Measurements from ENCODE around the gene GRK5. TPM values are rescaled to one million over a fixed set of nuclear protein-coding genes. Genes with fewer than 3 reads are reported as not detected.

Gene GRK5
- total RNA-seq, 1 donor from 2014 or later = 26.2 TPM

DNA sequence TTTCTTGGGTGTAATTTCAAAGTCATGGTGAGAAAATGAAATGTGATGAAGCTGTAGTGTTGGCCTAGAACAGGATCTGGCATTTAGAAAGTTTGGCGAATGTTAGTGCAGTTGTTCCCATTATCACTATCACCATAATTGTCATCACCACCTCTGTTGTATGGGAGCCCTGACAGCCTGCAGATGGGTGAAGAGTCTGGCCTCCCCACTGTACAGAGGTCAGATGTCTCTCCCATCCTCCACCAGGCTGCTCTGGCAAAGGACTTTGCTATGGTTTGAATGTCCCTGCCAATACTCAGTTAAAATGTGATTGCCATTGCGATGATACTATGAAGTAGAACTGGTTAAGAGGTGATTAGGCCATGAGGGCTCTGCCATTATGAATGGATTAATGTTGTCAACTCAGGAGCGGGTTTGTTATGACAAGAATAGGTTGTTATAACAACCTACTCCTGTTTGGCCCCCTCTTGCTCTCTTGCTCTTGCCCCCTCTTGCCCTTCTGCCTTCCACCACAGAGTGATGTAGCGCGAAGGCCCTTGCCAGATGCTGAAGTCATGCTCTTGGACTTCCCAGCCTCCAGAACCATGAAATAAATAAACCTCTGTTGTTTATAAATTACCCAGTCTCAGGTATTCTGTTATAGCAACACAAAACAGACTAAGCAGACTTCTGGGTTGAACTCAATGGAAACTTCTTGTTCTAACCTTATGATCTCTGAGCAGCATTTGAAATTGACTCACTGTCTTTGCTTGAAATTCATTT lies 90.0 kb downstream of the GRK5 start:
- DNase-seq (ENCODE audit: low spot score) = no peak

DNA sequence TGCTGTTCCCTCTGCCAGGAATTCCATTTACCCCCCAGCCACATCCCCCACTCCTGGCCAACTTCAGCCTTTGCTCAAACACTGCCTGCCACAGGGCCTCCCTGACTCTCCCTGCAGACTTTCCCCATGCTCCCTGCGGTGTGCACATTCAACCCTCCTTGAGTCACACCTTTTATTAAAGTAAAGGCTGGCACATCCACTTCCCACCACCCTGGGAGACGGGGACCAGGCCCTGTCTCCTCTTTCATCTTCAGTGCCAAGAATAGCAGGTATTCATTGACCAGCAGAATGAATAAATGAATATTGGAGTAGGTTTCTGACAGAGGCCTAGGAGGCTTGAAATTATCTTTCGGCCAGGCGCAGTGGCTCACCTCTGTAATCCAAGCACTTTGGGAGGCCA lies 91.4 kb downstream of the GRK5 start:
- DNase-seq (ENCODE audit: low spot score) = no peak

DNA sequence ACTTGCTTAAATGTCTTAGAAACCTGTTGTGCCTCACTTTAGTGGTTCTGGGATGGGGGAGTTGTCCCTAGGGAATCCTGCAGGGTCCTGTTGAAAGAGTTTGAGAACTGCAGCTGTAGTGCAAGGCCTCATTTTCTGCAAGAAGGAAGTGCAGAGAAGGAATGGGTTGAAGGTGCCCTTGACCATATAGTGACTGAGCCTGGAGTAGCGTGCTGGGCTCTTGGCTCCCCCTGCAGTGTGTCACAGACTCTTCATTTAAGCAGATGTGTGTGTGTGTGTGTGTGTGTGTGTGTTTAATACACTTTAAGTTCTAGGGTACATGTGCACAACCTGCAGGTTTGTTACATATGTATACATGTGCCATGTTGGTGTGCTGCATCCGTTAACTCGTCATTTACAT lies 92.2 kb downstream of the GRK5 start:
- DNase-seq (ENCODE audit: low spot score) = peak; percentile 33

DNA sequence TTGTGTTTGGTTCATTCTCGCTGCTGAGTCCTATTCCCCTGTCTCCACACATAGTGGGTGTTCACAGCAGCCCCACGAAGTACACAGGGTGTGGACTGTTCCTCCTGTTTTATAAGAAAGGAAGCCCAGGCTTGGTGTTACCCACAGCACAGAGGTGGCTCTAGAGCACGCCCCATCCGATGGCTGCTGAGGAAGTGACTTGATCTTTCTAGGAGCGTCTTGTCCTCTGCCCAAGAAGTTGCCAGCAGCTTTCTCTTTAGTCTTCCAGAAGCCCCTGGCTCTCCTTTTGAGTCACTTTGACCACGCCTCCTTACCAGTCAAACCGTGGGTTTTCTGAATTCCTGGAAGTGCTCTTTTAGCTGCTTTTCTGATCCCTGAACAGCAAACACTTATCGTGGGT lies 94.0 kb downstream of the GRK5 start:
- DNase-seq (ENCODE audit: low spot score) = peak; percentile 28

GRCh38 chr10:119302172-119302571 lies 94.8 kb downstream of the GRK5 start:
- DNase-seq (ENCODE audit: low spot score) = no peak

DNA sequence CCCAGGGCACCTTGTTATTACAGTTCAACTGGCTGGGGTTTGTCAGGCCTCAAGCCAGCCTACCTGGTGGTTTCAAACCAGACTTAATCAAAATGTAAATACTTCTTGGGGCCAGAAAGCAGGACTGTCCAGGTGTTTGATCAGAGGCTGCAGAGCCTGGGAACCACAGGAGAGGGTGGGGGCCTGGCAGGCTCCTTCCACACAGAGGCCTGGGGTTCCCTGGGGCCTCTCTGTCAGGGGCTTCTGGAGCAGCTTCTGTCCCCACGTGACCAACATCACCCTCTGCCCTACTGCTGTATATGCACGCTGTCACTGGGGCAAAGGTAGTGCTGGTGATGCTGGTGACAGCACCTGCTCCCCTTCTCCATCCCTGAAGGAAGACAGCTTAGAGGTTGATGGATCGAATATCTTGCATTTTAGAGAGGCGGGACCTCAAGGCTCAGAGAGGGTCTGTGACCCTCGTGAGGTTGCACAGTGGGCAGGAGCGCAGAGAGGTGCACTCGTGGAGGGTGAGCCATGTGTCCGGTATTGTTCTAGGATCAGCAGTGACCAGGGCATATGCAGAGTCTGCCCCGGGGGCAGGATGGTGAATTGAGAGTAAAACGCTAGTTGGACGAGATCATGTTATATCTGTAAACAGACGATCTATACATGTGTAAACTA lies 95.4 kb downstream of the GRK5 start:
- DNase-seq (ENCODE audit: low spot score) = no peak

DNA sequence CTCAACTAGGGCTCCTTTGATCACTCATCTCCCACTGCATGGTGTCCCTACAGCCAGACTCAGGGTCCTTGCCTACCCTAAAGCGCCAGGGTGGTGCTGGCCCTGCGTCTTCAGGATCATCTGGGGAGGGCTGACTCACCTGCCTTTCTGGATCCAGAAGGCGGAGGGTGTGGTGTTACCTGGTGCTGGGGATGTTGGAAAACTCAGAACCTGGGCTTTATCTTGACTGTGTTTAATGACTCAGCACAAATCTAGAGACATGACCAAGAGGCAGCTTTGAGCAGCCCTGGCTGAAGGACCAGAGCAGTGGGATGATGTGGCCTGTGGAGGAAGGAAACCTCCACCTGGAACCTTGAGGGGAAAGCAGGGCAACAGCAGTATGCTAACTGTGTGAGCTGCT lies 96.5 kb downstream of the GRK5 start:
- DNase-seq (ENCODE audit: low spot score) = no peak

- no peak for DNase-seq (ENCODE audit: low spot score)
These were observed 97.2 kb downstream of the GRK5 start for GRCh38 chr10:119304541-119304940.

DNA sequence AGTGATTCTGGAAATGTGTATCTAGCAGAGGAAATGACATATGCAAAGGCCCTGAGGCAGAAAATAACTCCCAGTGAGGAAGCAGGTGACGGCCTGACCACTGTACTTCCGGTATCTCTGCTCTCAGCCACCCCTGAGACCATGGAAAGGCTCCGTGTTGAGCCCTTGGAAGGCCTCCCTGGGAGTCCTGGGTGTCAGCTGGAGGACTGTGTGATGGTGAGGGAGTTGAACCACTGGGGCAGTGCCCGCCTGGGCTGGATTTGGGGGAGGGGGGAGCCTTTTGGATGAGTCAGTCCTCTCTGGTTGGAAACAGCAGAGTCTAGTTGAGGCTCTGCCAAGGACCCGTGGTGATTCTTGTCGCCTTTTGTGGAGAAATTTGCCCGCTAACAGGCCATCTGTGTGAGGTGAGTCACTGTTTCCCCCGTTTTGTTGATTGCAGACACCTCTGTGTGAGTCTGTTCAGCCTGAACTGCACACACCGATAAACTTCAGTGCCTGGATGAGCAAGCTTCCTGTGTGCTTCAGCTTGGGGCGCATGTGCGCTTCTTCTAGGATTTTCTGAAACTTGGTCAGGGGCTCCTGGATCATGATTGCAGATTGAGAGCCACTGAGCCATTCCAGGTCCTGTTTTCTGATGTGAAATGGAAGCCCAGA lies 98.6 kb downstream of the GRK5 start:
- DNase-seq (ENCODE audit: low spot score) = peak; percentile 87

GRCh38 chr10:119306514-119306951 lies 99.2 kb downstream of the GRK5 start:
- DNase-seq (ENCODE audit: low spot score) = no peak

- DNase-seq (ENCODE audit: low spot score) = no peak
These were observed 99.6 kb downstream of the GRK5 start for GRCh38 chr10:119306986-119307392.

GRCh38 chr10:119308089-119308488 lies 100.7 kb downstream of the GRK5 start:
- DNase-seq (ENCODE audit: low spot score) = no peak

DNA sequence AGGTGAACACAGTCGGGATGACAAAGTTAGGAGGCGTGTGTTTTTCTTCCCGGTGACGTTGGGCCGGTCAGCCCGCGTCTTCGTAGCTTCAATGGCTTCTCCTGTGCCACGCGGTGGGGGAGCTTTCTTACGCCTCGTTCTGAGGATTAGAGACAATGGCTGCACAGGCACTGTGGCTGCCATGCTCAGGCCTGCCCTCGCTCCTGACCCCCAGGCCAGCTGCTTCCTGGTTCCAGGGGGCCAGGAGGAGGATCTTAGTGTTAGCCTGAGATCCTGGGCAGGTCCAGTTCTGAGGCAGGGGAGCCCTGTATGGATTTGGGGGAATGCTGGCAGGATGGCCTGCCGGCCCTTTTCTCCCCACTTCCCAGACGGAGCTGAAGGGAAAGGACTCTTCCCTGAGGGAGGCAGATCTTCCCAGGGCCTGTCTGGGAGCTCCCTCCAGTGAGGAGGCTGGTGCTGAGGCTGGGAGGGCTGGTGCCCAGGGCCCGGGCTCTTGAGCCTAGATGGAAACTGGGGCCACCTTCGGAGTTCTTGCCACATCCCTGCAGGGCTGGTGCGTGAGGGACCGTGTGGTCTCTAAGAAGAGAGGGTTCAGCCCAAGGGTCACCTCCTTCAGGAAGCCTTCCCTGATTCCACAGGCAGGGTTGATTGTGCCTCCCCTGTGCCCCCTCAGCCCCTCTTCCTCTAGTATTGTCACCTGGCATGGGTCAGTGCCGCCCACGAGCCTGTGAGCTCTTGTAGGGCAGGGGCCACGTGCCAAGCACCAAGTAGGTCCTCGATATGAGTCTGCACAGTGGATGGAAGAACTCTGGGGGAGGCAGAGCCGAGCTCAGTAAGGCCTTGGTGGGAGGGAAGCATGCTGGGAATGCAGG lies 101.4 kb downstream of the GRK5 start:
- DNase-seq (ENCODE audit: low spot score) = no peak

GRCh38 chr10:119309423-119309770 lies 102.0 kb downstream of the GRK5 start:
- DNase-seq (ENCODE audit: low spot score) = no peak

- DNase-seq (ENCODE audit: low spot score) = no peak
These were observed 103.4 kb downstream of the GRK5 start for GRCh38 chr10:119310806-119311205.

DNA sequence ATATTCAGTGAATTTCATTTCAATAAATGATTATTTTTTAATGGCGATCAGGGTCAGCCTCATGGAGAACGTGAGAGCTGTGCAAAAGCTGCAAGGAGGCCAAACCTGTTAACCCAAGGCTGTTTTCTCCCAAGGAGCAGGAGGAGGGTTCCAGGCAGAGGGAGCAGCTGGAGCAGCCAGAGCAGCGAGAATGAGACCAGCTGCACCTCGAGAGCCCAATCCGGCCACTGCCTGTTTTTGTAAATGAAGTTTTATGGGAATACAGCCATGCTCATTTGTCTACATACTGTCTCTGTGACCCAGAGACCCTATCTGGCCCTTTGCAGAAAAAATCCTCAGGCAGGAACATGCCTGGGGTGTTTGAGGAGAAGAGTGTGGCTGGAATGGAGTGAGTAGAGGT lies 104.9 kb downstream of the GRK5 start:
- no peak for DNase-seq (ENCODE audit: low spot score)

DNA sequence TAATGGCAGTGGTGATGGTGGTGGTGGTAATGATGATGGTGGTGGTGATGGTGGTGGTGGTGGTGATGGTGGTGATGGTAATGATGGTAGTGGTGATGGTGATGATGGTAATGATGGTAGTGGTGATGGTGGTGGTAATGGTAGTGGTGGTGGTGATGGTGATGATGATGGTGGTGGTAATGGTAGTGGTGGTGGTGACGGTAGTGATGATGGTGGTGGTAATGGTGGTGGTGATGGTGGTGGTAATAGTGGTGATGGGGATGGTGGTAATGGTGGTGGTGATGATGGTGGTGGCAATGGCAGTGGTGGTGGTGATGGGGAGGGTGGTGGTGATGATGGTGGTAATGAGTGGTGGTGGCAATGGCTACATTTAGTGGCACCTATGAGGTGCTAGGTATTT lies 105.7 kb downstream of the GRK5 start:
- DNase-seq (ENCODE audit: low spot score) = no peak

GRCh38 chr10:119313644-119314043 lies 106.3 kb downstream of the GRK5 start:
- no peak for DNase-seq (ENCODE audit: low spot score)

DNA sequence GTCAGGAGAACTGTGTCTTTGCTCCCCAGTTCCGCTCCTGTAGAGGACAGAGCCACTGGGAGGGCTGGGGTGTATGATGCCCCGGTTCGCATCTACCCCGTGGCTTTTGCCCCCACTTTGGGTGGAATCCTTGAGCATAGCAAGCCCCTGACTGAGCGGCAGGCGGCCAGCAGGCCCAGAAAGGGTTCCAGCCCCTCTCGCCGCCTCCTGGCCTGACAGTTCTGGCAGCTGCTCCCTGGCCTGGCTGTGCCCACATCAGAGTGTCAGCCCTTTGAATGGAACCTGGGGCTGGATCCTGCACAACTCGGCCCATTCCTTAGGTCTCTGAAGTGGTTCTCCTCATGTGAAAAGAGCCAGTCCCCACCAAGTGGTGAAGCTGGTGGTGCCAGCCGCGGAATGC lies 106.7 kb downstream of the GRK5 start:
- DNase-seq (ENCODE audit: low spot score) = no peak

DNA sequence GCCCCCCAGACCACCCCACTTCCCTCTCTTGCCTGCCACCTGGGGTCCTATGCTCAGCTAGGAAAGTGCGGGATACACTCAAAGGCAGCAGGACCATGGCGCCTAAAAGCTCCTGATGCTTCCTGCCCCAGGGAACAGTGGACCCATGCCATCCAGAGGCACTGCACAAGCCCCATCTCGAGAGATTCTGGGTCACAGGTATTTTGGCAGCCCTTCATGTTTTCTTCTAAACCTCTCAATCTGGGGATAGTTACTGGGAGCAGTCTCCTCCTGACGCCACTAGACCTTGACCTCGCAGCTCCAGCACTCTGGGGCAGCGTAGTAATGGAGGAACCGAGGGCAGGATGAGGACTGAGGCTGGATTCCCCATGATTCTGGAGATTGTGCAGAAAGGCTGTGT lies 107.1 kb downstream of the GRK5 start:
- no peak for DNase-seq (ENCODE audit: low spot score)

DNA sequence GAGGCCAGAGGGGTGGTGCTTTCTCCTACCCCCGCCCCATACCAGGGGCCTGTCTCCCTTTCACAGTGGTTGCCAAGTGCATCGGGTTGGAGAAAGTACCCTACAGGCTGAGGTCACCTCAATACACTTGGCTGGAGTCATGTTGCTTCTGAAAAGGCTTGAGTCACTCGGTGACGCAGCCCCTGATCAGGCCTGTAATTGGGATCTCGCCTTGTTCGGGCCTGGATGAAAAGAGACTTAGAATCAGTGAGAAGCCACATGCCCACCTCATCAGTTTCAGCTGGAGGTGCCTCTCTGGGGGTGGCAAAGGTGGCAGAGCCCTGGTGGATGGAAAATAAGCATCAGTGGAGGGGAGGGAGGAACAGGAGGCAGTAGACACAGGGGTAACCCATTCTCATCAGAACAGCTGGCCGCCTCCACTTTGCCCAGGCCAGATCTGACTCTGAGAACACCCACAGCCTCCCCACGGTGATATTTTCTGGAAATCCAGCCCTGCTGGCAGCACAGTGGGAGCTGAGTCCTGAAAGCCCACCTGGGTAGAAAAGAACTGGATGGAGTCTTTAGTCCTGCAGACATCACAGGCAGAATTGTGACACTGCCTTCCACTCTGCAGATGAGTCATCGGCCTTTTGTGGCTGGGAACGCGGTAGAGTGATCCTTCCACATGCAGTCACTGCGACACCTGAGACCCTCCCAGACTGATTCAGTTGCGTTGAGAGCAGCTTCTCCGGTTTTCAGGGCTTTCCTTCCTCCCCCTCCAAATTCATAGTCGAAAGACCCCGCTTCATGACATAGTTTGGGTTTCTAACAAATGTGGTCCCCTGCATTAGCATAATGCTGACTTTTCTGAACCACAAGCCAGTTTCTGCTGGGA lies 108.0 kb downstream of the GRK5 start:
- peak; percentile 41 for DNase-seq (ENCODE audit: low spot score)
